PC-9 (cell line): Measurements from ENCODE around the gene TGFBR3. TPM values are rescaled to one million over a fixed set of nuclear protein-coding genes. Genes with fewer than 3 reads are reported as not detected.
A peak's percentile ranks its signal among the peaks of the same experiment; 100 is the strongest.

Experiments
- BruUV-seq: library from RNA; stranded (reverse); fragments of 400-500 nt; replicated peaks from 2 replicates; lab custom pipeline; 2021; lab: Mats Ljungman, UMichigan
- CTCF ChIA-PET: fragments of 300-600 bp; sonication (Branson Sonifier 250); formaldehyde crosslinking; loops from one replicate; lab custom pipeline; 2022; ENCODE audit warnings: antibody characterized with exemption; lab: Charles Lee
- POLR2A ChIA-PET: fragments of 300-600 bp; sonication (Branson Sonifier 250); formaldehyde crosslinking; loops from one replicate; lab custom pipeline; 2022; ENCODE audit warnings: antibody characterized with exemption; ENCODE audit not compliant: unreplicated experiment; lab: Charles Lee
- DNase-seq, 2 experiments: peaks; one replicate each; pipeline versions ENCODE4 v3.0.0 to v3.0.0-alpha.2; 2015 to 2022; ENCODE audit warnings: mixed read lengths in 1 of 2
- H2AFZ ChIP-seq: fragments of 200-600 bp; sonication (generic); 2 replicates; pipeline ENCODE4 v1.8.1; 2017; ENCODE audit warnings: antibody characterized with exemption
- H3F3A ChIP-seq: fragments of 200-600 bp; sonication (generic); 2 replicates; pipeline ENCODE4 v1.8.1; 2017; ENCODE audit warnings: antibody characterized with exemption, mild to moderate bottlenecking, low read depth; ENCODE audit not compliant: insufficient read depth
- H3K27ac ChIP-seq: fragments of 200-600 bp; sonication (generic); 2 replicates; pipeline ENCODE4 v1.6.1; 2016; ENCODE audit warnings: mixed run types
- H3K27me3 ChIP-seq: fragments of 200-600 bp; sonication (generic); 2 replicates; pipeline ENCODE4 v1.6.1; 2016; ENCODE audit warnings: low read depth, mixed run types; ENCODE audit not compliant: insufficient read depth
- H3K36me3 ChIP-seq: fragments of 200-600 bp; sonication (generic); 2 replicates; pipeline ENCODE4 v1.6.1; 2016; ENCODE audit warnings: low read depth, mixed run types
- H3K4me1 ChIP-seq: fragments of 200-600 bp; sonication (generic); replicated peaks from 2 replicates; pipeline ENCODE4 v1.6.1; 2016; ENCODE audit warnings: mixed run types; ENCODE audit not compliant: insufficient read depth
- H3K4me2 ChIP-seq: fragments of 200-600 bp; sonication (generic); 2 replicates; pipeline ENCODE4 v1.6.1; 2017; ENCODE audit warnings: mixed run types
- H3K4me3 ChIP-seq: fragments of 200-600 bp; sonication (generic); 2 replicates; pipeline ENCODE4 v1.6.1; 2016; ENCODE audit warnings: mixed run types
- H3K79me2 ChIP-seq: fragments of 200-600 bp; sonication (generic); 2 replicates; pipeline ENCODE4 v1.6.1; 2017; ENCODE audit warnings: low read depth, mixed run types
- H3K9me2 ChIP-seq: fragments of 200-600 bp; sonication (generic); 2 replicates; pipeline ENCODE4 v1.8.1; 2017; ENCODE audit warnings: mild to moderate bottlenecking; ENCODE audit not compliant: insufficient read depth
- H3K9me3 ChIP-seq: fragments of 200-600 bp; sonication (generic); 2 replicates; pipeline ENCODE4 v1.8.1; 2016; ENCODE audit warnings: low read depth; ENCODE audit not compliant: insufficient read depth
- H4K20me1 ChIP-seq: fragments of 200-600 bp; sonication (generic); 2 replicates; pipeline ENCODE4 v1.8.1; 2017; ENCODE audit not compliant: insufficient read depth
- CTCF ChIP-seq: fragments of 200-600 bp; sonication (generic); conservative IDR thresholded peaks from 2 replicates; pipeline ENCODE4 v1.6.1; 2017; ENCODE audit warnings: mixed run types, antibody characterized with exemption, mild to moderate bottlenecking, moderate library complexity
- EZH2 ChIP-seq: fragments of 200-600 bp; sonication (generic); IDR thresholded peaks from 2 replicates; pipeline ENCODE4 v1.8.0; 2017; ENCODE audit warnings: antibody characterized with exemption, low read depth
- intact Hi-C: fragments of 100-400 bp; cut with micrococcal nuclease; formaldehyde crosslinking; loops from one replicate; pipeline ENCODE4 v1.10.0; 2022; ENCODE audit not compliant: unreplicated experiment
- total RNA-seq: library from RNA; stranded (reverse); gene quantifications from 2 replicates; pipeline ENCODE4 v1.2.3, GENCODE V29; 2021

TGFBR3 gene
- total RNA-seq, 1 experiment from 2014 or later: 1.6 TPM

- H3K79me2 ChIP-seq: no peaks in the 10 kb centered on the region
- DNase-seq: no peak
- no peaks in the 10 kb centered on the region for H3K27me3 ChIP-seq
- H2AFZ ChIP-seq: no peak overlapping the region
- no TSS peak for BruUV-seq
- TF ChIP-seq CTCF (no peak), EZH2 (no peak)
- H3K36me3 ChIP-seq: no peaks in the 10 kb centered on the region
- no peak overlapping the region for H3K4me3 ChIP-seq
- no peak overlapping the region for H3K27ac ChIP-seq
- ChIA-PET POLR2A (no interaction called here), CTCF (no interaction called here)
- intact Hi-C loops: loop anchor here (10.0 kb wide), 1 partner anchor 193 kb away; no protein-coding TSS in a partner anchor
- peaks cover 45% of the 10 kb centered on the region for H3K4me1 ChIP-seq
- H3F3A ChIP-seq: peaks cover 29% of the 10 kb centered on the region
- H4K20me1 ChIP-seq: no peaks in the 10 kb centered on the region
- no peaks in the 10 kb centered on the region for H3K9me3 ChIP-seq
- no peak overlapping the region for H3K4me2 ChIP-seq
- H3K9me2 ChIP-seq: no peaks in the 10 kb centered on the region
Observed at GRCh38 chr1:91807921-91808620, 77.9 kb downstream of the TGFBR3 start.

GRCh38 chr1:91806769-91807700 is 78.9 kb downstream of the TGFBR3 start:
- H3F3A ChIP-seq: peaks cover 29% of the 10 kb centered on the region
- no peaks in the 10 kb centered on the region for H3K9me3 ChIP-seq
- no peak overlapping the region for H3K4me3 ChIP-seq
- no peak overlapping the region for H2AFZ ChIP-seq
- H3K36me3 ChIP-seq: no peaks in the 10 kb centered on the region
- ChIA-PET POLR2A (no interaction called here), CTCF (no interaction called here)
- intact Hi-C loops: loop anchor here (10.0 kb wide), 1 partner anchor 192 kb away; no protein-coding TSS in a partner anchor
- no peaks in the 10 kb centered on the region for H3K9me2 ChIP-seq
- H3K79me2 ChIP-seq: no peaks in the 10 kb centered on the region
- H4K20me1 ChIP-seq: no peaks in the 10 kb centered on the region
- DNase-seq: peak in 1 of 2 experiments; percentile 61
- BruUV-seq: no TSS peak
- H3K4me2 ChIP-seq: no peak overlapping the region
- TF ChIP-seq EZH2 (no peak), CTCF (no peak)
- H3K27ac ChIP-seq: no peak overlapping the region
- H3K4me1 ChIP-seq: peaks cover 45% of the 10 kb centered on the region
- H3K27me3 ChIP-seq: no peaks in the 10 kb centered on the region

GRCh38 chr1:91806181-91806768 is 79.7 kb downstream of the TGFBR3 start:
- Histone ChIP-seq H2AFZ (no peak overlapping the region), H4K20me1 (no peaks in the 10 kb centered on the region), H3K36me3 (no peaks in the 10 kb centered on the region), H3K9me3 (no peaks in the 10 kb centered on the region), H3K4me3 (no peak overlapping the region), H3K4me2 (no peak overlapping the region), H3K27me3 (no peaks in the 10 kb centered on the region), H3K9me2 (no peaks in the 10 kb centered on the region), H3F3A (peaks cover 26% of the 10 kb centered on the region), H3K79me2 (no peaks in the 10 kb centered on the region), H3K4me1 (peaks cover 45% of the 10 kb centered on the region), H3K27ac (no peak overlapping the region)
- POLR2A ChIA-PET: no interaction called here
- no peak for TF ChIP-seq CTCF
- TF ChIP-seq EZH2: no peak
- DNase-seq: no peak
- BruUV-seq: no TSS peak
- intact Hi-C loops: loop anchor here (10.0 kb wide), 1 partner anchor 191 kb away; no protein-coding TSS in a partner anchor
- CTCF ChIA-PET: no interaction called here
